GM12878 (cell line): ENCODE data around the gene FDPS. TPM values are rescaled to one million over a fixed set of nuclear protein-coding genes. Genes with fewer than 3 reads are reported as not detected.
A peak's percentile ranks its signal among the peaks of the same experiment; 100 is the strongest.

Experiments used
- CBFB ChIP-seq: IDR thresholded peaks from 2 replicates; pipeline ENCODE4 v1.6.1; 2016; ENCODE audit warnings: antibody characterized with exemption, low read depth
- CREB1 ChIP-seq: IDR thresholded peaks from 2 replicates; pipeline ENCODE4 v1.6.1; 2012; ENCODE audit warnings: low read depth, mild to moderate bottlenecking, inconsistent platforms
- DPF2 ChIP-seq: fragments of 450-650 bp; IDR thresholded peaks from 2 replicates; pipeline ENCODE4 v1.6.1; 2017; ENCODE audit warnings: mild to moderate bottlenecking
- ELK1 ChIP-seq: IDR thresholded peaks from 2 replicates; pipeline ENCODE4 v1.6.1; 2012; ENCODE audit warnings: low read depth, low read length, improper control_type of control experiment
- EP300 ChIP-seq, 2 experiments: fragments of 150-350 bp in 1 of 2; IDR thresholded peaks; 2 replicates each; pipeline ENCODE4 v1.6.1; 2011 to 2012; ENCODE audit warnings: low read depth in 2 of 2, low read length in 2 of 2, borderline replicate concordance in 1 of 2, improper control_type of control experiment in 1 of 2, inconsistent platforms in 1 of 2; ENCODE audit not compliant: control insufficient read depth in 1 of 2
- FOXK2 ChIP-seq: fragments of 450-650 bp; IDR thresholded peaks from 2 replicates; pipeline ENCODE4 v1.6.1; 2017; ENCODE audit warnings: mild to moderate bottlenecking, moderate library complexity
- FOXM1 ChIP-seq: IDR thresholded peaks from 2 replicates; pipeline ENCODE4 v1.6.1; 2012; ENCODE audit warnings: low read depth, mild to moderate bottlenecking, inconsistent platforms, low read length, moderate library complexity
- IRF4 ChIP-seq: IDR thresholded peaks from 2 replicates; pipeline ENCODE4 v1.6.1; 2011; ENCODE audit warnings: low read depth, low read length
- MAX ChIP-seq: IDR thresholded peaks from 2 replicates; pipeline ENCODE4 v1.6.1; 2012; ENCODE audit warnings: low read depth, low read length, improper control_type of control experiment
- MTA3 ChIP-seq: IDR thresholded peaks from 2 replicates; pipeline ENCODE4 v1.6.1; 2012; ENCODE audit warnings: low read length, inconsistent platforms, borderline replicate concordance
- NBN ChIP-seq: fragments of 450-650 bp; IDR thresholded peaks from 2 replicates; pipeline ENCODE4 v1.6.1; 2016
- NFIC ChIP-seq: IDR thresholded peaks from 2 replicates; pipeline ENCODE4 v1.6.1; 2012; ENCODE audit warnings: low read depth, mild to moderate bottlenecking, inconsistent platforms, low read length, moderate library complexity
- NKRF ChIP-seq: fragments of 450-650 bp; conservative IDR thresholded peaks from 2 replicates; pipeline ENCODE4 v1.6.1; 2017; ENCODE audit warnings: mild to moderate bottlenecking, moderate library complexity
- PKNOX1 ChIP-seq: fragments of 450-650 bp; IDR thresholded peaks from 2 replicates; pipeline ENCODE4 v1.6.1; 2016; ENCODE audit warnings: mild to moderate bottlenecking
- PML ChIP-seq: IDR thresholded peaks from 2 replicates; pipeline ENCODE4 v1.6.1; 2012; ENCODE audit warnings: low read length, inconsistent platforms
- POLR2AphosphoS2 ChIP-seq: IDR thresholded peaks from 2 replicates; pipeline ENCODE4 v1.6.1; 2011; ENCODE audit warnings: low read depth, mild to moderate bottlenecking, low read length, improper control_type of control experiment, moderate library complexity
- RB1 ChIP-seq: fragments of 450-650 bp; formaldehyde crosslinking; IDR thresholded peaks from 2 replicates; pipeline ENCODE4 v1.6.1; 2017; ENCODE audit warnings: mild to moderate bottlenecking, borderline replicate concordance
- RFX5 ChIP-seq: IDR thresholded peaks from 2 replicates; pipeline ENCODE4 v1.6.1; 2011; ENCODE audit warnings: low read depth, low read length, improper control_type of control experiment
- RUNX3 ChIP-seq: IDR thresholded peaks from 2 replicates; pipeline ENCODE4 v1.6.1; 2012; ENCODE audit warnings: low read length, inconsistent platforms
- SIN3A ChIP-seq: IDR thresholded peaks from 2 replicates; pipeline ENCODE4 v1.6.1; 2012; ENCODE audit warnings: low read depth, low read length, improper control_type of control experiment
- SKIL ChIP-seq: fragments of 450-650 bp; IDR thresholded peaks from 2 replicates; pipeline ENCODE4 v1.6.1; 2017; ENCODE audit warnings: mild to moderate bottlenecking, low read depth, inconsistent platforms; ENCODE audit not compliant: poor library complexity, severe bottlenecking
- SMAD5 ChIP-seq: IDR thresholded peaks from 2 replicates; pipeline ENCODE4 v1.6.1; 2016; ENCODE audit warnings: antibody characterized with exemption, low read depth
- SMARCA5 ChIP-seq: fragments of 450-650 bp; IDR thresholded peaks from 2 replicates; pipeline ENCODE4 v1.6.1; 2017; ENCODE audit warnings: mild to moderate bottlenecking
- SMC3 ChIP-seq: IDR thresholded peaks from 2 replicates; pipeline ENCODE4 v1.6.1; 2011; ENCODE audit warnings: low read length, improper control_type of control experiment, borderline replicate concordance
- SP1 ChIP-seq: IDR thresholded peaks from one replicate; pipeline ENCODE4 v1.6.1; 2011; ENCODE audit warnings: low read depth, low read length
- polyA plus RNA-seq, 11 experiments: library from polyadenylated mRNA; depleted of rRNA in 4 of 11; unstranded in 6 of 11; stranded (reverse) in 5 of 11; fragments of >200 nt; fragmentation: Nextera tagmentation in 4 of 11; fragmentation: Illumina TruSeq in 1 of 11; extraction: Ambion mirVana in 4 of 11; extraction: Trizol in 1 of 11; gene quantifications; 1 replicate in 1 of 11; 2 replicates in 10 of 11; pipeline versions ENCODE4 v1.2.1 to v1.2.3, GENCODE V29; 2011 to 2016; ENCODE audit warnings: inconsistent platforms in 2 of 11, missing spikeins in 2 of 11, low read depth in 1 of 11
- total RNA-seq, 4 experiments: library from RNA; depleted of rRNA in 3 of 4; stranded (reverse); fragments of >200 nt in 3 of 4; fragmentation: Illumina TruSeq in 1 of 4; extraction: Trizol in 1 of 4; gene quantifications; 2 replicates each; pipeline versions ENCODE4 v1.2.1 to v1.2.3, GENCODE V29; 2013 to 2021

The FDPS gene
- total and polyA plus RNA-seq, 10 of the 15 experiments (the other 5 are each of a cell fraction or from before 2014, with no cell fraction given), result 405 to 1,156 (median 487) TPM

- no peak for TF ChIP-seq NKRF
- TF ChIP-seq PKNOX1, result peak; percentile 97
- TF ChIP-seq PML, result peak; percentile 73; the same call in 1 of the 2 replicates
- TF ChIP-seq SMC3, result no peak; the same call in 1 of the 2 replicates
- peak; percentile 98 for TF ChIP-seq CREB1
- peak; percentile 81 for TF ChIP-seq SIN3A
- no peak for TF ChIP-seq DPF2
- TF ChIP-seq SMARCA5, result no peak
- TF ChIP-seq CBFB, result peak; percentile 67
- TF ChIP-seq RFX5, result peak; percentile 86
- TF ChIP-seq MAX, result no peak; the same call in 1 of the 2 replicates
- TF ChIP-seq FOXK2, result no peak
- TF ChIP-seq NBN, result peak; percentile 22; the same call in 1 of the 2 replicates
- peak; percentile 73; the same call in 1 of the 2 replicates for TF ChIP-seq RB1
- TF ChIP-seq POLR2AphosphoS2, result 0 out of 2 replicates have a peak, but pooled peaks have one; percentile 30
- no peak for TF ChIP-seq MTA3
- peak; percentile 82 for TF ChIP-seq ELK1
- TF ChIP-seq FOXM1, result no peak
- TF ChIP-seq EP300 (IDR thresholded peaks at IDR 0.05; ENCODE audit: borderline replicate concordance in 1 of 2, control insufficient read depth in 1 of 2, low read depth in 2 of 2, low read length in 2 of 2), result 0 out of 4 replicates have a peak, but pooled peaks of 1 of the 2 experiments have one; percentile 48
- TF ChIP-seq IRF4, result 0 out of 2 replicates have a peak, but pooled peaks have one; percentile 32
- TF ChIP-seq NFIC, result no peak
- TF ChIP-seq SMAD5, result peak; percentile 83; the same call in 1 of the 2 replicates
- peak; percentile 83 for TF ChIP-seq RUNX3
- TF ChIP-seq SKIL, result peak; percentile 6
- TF ChIP-seq SP1, result peak; percentile 93
Observed at GRCh38 chr1:155308493-155309422, at the start of gene FDPS (continued).
